AG04449 (cell line): ENCODE results near the gene VAX1.

ENCODE experiments used
- CTCF ChIA-PET: fragments of 350-600 bp; formaldehyde crosslinking; extraction: SDS; loops from one replicate; lab custom pipeline; 2021; ENCODE audit warnings: antibody characterized with exemption; lab: Yijun Ruan, JAX
- POLR2A ChIA-PET: fragments of 400-600, 350-600 bp; formaldehyde crosslinking; extraction: SDS; loops from one replicate; lab custom pipeline; 2020; ENCODE audit warnings: antibody characterized with exemption, inconsistent platforms; lab: Yijun Ruan, JAX
- DNase-seq: peaks from one replicate; pipeline ENCODE4 v3.0.0-alpha.2; 2010; ENCODE audit warnings: low read depth, low spot score
- H3K4me3 ChIP-seq: 2 replicates; pipeline ENCODE4 v1.5.1; 2011; ENCODE audit warnings: low read depth, mild to moderate bottlenecking, control low read depth, low read length
- TF ChIP-seq, protein P1 (sequence below): IDR thresholded peaks from one replicate; pipeline ENCODE4 v1.5.1; 2011; ENCODE audit warnings: mild to moderate bottlenecking, moderate library complexity, low read length, control low read depth, inconsistent platforms; ENCODE audit not compliant: insufficient read depth; ENCODE audit errors: missing control alignments

The VAX1 gene

DNA sequence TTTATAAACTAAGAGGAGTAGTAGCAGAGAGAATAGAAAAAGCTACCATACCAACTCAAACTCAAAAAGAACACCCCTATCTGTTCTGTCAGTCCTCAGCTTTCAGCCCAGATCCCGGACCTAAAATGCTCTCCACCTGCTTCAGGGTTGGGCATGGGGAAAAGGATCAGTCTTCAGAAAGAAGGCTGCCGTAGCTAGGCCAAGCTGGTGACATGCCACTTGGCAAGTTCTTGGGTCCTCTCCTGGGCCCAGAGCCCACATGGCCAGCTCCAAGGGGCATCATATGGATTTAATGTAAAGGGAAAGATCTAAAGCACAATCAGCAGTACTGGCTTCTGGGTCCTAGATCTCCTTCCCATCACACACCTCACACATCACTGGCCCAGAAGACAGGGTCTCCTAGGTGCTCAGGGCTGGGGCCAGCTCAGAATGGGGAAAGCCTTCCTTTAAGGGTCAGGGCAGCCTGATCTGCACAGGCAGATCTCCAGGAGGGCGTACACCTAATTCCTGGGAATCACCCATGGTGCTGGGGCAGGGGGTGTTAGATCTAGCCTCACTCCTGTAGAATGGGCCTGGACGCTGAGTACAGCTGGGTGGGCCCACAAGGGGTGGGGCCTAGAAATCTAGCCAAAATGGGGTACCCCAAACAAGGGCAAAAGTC lies 2.5 kb downstream of the VAX1 start:
- POLR2A ChIA-PET: no interaction called here
- TF ChIP-seq, protein P1, sequence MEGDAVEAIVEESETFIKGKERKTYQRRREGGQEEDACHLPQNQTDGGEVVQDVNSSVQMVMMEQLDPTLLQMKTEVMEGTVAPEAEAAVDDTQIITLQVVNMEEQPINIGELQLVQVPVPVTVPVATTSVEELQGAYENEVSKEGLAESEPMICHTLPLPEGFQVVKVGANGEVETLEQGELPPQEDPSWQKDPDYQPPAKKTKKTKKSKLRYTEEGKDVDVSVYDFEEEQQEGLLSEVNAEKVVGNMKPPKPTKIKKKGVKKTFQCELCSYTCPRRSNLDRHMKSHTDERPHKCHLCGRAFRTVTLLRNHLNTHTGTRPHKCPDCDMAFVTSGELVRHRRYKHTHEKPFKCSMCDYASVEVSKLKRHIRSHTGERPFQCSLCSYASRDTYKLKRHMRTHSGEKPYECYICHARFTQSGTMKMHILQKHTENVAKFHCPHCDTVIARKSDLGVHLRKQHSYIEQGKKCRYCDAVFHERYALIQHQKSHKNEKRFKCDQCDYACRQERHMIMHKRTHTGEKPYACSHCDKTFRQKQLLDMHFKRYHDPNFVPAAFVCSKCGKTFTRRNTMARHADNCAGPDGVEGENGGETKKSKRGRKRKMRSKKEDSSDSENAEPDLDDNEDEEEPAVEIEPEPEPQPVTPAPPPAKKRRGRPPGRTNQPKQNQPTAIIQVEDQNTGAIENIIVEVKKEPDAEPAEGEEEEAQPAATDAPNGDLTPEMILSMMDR: no peak
- CTCF ChIA-PET: interaction anchor here (0.8 to 1.1 kb wide), 3 partner anchors 26 to 339 kb away, joined by 3 read pairs; no protein-coding TSS in a partner anchor
- no peak overlapping the region for H3K4me3 ChIP-seq
- DNase-seq: no peak

DNA sequence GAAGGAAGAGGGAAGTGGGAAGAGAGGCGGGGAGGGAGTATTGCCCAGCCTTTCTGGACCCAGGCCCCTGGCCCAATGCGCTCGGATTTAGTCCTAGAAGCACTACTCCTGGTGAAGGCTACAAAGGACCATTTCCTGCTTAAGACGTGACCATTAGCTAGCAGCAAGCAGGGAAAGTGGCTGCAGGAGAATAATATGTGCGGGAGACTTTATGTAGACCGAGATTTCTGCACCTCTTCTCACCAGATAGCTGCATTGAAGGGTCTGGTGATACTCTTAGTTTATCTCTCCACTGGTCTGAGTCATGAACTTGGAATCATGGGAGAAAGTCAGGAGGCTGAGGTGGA lies 3.1 kb downstream of the VAX1 start:
- no peak for DNase-seq
- H3K4me3 ChIP-seq: no peak overlapping the region
- ChIA-PET CTCF (interaction anchor here (0.9 kb wide), 1 partner anchor 33 kb away, joined by 3 read pairs; no protein-coding TSS in a partner anchor), POLR2A (no interaction called here)
- TF ChIP-seq, protein P1: no peak

DNA sequence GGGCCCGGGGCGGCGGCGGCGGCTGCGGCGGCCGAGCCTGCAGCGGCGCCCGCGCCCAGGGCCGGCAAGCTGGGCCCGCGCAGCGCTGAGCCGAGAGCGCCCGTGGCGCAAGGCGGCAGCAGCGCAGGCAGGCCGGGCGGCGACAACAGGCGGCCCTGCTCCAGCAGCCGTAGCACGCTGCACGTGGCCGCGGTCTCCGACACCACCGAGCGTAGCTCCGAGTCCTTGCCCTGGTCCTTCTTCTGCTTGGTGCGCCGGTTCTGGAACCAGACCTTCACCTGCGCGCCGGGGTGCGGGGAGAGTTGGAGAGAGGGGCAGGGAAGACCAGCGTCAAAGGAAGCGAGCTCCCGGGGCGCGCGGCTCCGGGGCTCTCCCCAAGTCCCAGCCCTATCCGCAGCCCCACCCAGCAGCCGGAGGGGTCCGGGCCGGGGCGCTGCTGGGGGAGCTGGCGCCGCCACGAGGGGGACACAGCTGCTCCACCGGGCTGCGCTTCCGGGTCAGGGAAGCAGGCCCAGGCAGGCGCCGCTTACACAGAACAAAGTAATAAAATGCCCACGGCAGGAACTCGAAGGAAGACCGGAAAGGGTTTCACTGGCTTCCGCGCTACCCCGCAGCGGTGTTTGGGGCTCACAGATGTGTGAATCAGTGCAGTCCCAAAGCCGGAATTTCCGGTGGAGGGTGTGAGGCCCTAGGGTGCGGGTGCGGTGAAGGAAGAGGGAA lies 3.6 kb downstream of the VAX1 start:
- TF ChIP-seq, protein P1: no peak
- H3K4me3 ChIP-seq: no peak overlapping the region
- POLR2A ChIA-PET: no interaction called here
- no peak for DNase-seq
- CTCF ChIA-PET: interaction anchor here (0.9 kb wide), 1 partner anchor 33 kb away, joined by 3 read pairs; no protein-coding TSS in a partner anchor

DNA sequence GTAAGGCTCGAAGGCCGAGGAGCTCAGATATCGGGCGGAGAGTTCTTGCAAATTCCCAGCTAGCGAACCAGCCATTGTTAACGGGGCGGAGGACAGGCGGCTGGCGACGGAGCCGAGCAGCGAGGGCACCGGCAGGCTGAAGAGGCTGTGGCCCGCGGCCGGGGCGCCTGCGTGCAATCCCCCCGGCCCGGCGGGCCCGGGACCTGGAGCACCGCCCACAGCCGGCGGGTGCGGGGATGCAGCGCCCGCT lies 4.1 kb downstream of the VAX1 start:
- TF ChIP-seq, protein P1: no peak
- no peak for DNase-seq
- H3K4me3 ChIP-seq: no peak overlapping the region
- ChIA-PET POLR2A (no interaction called here), CTCF (no interaction called here)

DNA sequence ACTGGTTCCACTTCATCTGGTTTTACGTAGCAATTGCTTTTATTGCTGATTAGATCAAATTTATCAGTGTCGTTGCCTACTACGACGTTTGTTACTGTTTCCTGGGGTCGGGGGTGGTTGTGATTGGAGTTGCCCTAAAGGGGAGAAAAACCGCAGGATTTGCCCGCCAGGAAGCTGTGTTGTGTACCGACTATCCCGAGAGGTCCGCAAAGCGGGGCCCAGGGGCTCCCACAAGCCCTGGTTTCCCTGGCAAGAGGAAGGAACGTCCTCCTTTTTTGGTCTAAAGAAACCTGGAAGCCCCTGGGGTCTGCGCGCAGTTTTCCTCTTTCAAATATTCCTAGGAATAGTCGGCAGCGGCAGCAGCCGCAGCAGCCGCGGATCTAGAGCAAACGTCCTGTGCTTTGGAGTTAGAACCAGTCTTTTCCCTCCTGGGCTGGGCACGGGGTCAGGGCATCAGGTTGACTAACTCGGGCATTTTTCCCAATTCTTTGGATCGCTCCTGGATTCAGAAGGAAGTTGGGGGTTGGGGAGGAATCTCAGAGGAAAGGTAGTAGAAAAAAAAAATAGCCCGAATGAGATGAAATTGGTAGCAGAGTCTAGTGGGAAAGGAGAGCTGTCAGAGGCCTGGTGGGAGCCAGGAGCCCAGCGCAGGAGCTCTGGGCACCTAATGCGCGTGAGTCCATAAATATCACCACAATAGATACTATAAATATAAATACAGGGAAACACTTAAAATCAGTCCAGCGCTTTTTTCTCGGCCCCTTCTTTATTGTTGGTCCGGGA lies 4.6 kb downstream of the VAX1 start:
- TF ChIP-seq, protein P1: no peak
- CTCF ChIA-PET: no interaction called here
- no peak for DNase-seq
- POLR2A ChIA-PET: no interaction called here
- H3K4me3 ChIP-seq: no peak overlapping the region

DNA sequence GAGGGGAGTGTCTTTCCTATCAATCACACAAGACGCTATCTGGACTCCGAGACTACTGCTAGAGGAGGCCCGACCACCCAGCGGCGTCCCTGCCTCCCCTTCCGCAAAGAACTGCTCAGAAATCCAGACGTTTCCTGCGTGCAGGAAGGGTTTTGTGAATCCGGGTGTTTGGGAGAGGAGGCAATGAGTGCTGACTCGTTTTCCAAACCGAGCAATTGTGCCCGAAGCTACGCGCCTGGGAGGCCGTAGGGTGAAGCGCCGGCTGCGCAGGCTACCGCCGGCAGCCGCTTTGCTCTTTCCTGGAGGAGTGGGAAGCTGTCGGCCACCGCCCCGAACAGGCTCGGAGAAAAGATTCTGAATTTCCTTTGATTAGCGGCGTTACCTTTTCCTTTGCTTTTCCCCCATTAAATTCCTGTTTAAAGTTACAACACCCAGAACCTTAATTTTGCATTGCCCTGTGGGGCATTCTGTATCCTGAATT lies 5.3 kb downstream of the VAX1 start:
- TF ChIP-seq, protein P1: no peak
- POLR2A ChIA-PET: no interaction called here
- CTCF ChIA-PET: no interaction called here
- no peak overlapping the region for H3K4me3 ChIP-seq
- no peak for DNase-seq
